HepG2 (cell line): ENCODE measurements around the gene CPOX.

Experiments
- AHDC1 ChIP-seq: sonication (generic); formaldehyde crosslinking; IDR thresholded peaks from 2 replicates; pipeline ENCODE4 v1.5.1; 2020; ENCODE audit warnings: mild to moderate bottlenecking, missing genetic modification reagents, borderline replicate concordance
- ATF3 ChIP-seq: sonication (generic); formaldehyde crosslinking; IDR thresholded peaks from 2 replicates; pipeline ENCODE4 v1.4.0; 2020; ENCODE audit warnings: missing genetic modification reagents
- CTCF ChIP-seq: sonication (generic); formaldehyde crosslinking; IDR thresholded peaks from 2 replicates; pipeline ENCODE4 v1.5.0; 2020; ENCODE audit warnings: mild to moderate bottlenecking, missing genetic modification reagents, moderate library complexity
- MXI1 ChIP-seq: IDR thresholded peaks from 3 replicates; pipeline ENCODE4 v1.6.1; 2012; ENCODE audit warnings: low read depth, low read length, inconsistent platforms, borderline replicate concordance
- PCBP2 ChIP-seq: fragments of 200-400 bp; formaldehyde crosslinking; optimal IDR thresholded peaks from 2 replicates; pipeline ENCODE3; 2018; ENCODE audit warnings: low read length, low read depth; ENCODE audit not compliant: poor library complexity, severe bottlenecking
- SETDB1 ChIP-seq: sonication (generic); formaldehyde crosslinking; IDR thresholded peaks from 2 replicates; pipeline ENCODE4 v1.5.1; 2020; ENCODE audit warnings: missing genetic modification reagents, mild to moderate bottlenecking, borderline replicate concordance
- TP53 ChIP-seq: sonication (generic); formaldehyde crosslinking; conservative IDR thresholded peaks from 2 replicates; pipeline ENCODE4 v1.4.0; 2020; ENCODE audit warnings: missing genetic modification reagents
- ZBTB14 ChIP-seq: sonication (generic); formaldehyde crosslinking; IDR thresholded peaks from 2 replicates; pipeline ENCODE4 v1.4.0; 2020; ENCODE audit warnings: missing genetic modification reagents
- ZBTB20 ChIP-seq: sonication (generic); formaldehyde crosslinking; IDR thresholded peaks from 2 replicates; pipeline ENCODE4 v1.8.1; 2023; ENCODE audit warnings: missing genetic modification reagents, low read depth, mild to moderate bottlenecking, borderline replicate concordance
- ZNF24 ChIP-seq: fragments of 450-650 bp; IDR thresholded peaks from 2 replicates; pipeline ENCODE4 v1.6.1; 2017; ENCODE audit warnings: antibody characterized with exemption, mild to moderate bottlenecking
- ZNF263 ChIP-seq: sonication (generic); formaldehyde crosslinking; IDR thresholded peaks from 2 replicates; pipeline ENCODE4 v1.4.0; 2020; ENCODE audit warnings: missing genetic modification reagents
- TF ChIP-seq, protein P1 (sequence below): fragments of 450-650 bp; IDR thresholded peaks from 2 replicates; pipeline ENCODE4 v1.6.1; 2017; ENCODE audit warnings: mild to moderate bottlenecking
- TF ChIP-seq, protein P2 (sequence below): sonication (generic); formaldehyde crosslinking; IDR thresholded peaks from 2 replicates; pipeline ENCODE4 v1.4.0; 2020; ENCODE audit warnings: missing genetic modification reagents, borderline replicate concordance

- TF ChIP-seq ZNF24 (no peak), ZBTB20 (CRISPR knock-in tag) (no peak), TP53 (CRISPR knock-in tag) (no peak), ATF3 (CRISPR knock-in tag) (no peak), PCBP2 (no peak), CTCF (CRISPR knock-in tag) (no peak), ZNF263 (CRISPR knock-in tag) (no peak), SETDB1 (CRISPR knock-in tag) (no peak), ZBTB14 (CRISPR knock-in tag) (no peak), MXI1 (no peak), AHDC1 (CRISPR knock-in tag) (no peak)
- TF ChIP-seq, protein P1, sequence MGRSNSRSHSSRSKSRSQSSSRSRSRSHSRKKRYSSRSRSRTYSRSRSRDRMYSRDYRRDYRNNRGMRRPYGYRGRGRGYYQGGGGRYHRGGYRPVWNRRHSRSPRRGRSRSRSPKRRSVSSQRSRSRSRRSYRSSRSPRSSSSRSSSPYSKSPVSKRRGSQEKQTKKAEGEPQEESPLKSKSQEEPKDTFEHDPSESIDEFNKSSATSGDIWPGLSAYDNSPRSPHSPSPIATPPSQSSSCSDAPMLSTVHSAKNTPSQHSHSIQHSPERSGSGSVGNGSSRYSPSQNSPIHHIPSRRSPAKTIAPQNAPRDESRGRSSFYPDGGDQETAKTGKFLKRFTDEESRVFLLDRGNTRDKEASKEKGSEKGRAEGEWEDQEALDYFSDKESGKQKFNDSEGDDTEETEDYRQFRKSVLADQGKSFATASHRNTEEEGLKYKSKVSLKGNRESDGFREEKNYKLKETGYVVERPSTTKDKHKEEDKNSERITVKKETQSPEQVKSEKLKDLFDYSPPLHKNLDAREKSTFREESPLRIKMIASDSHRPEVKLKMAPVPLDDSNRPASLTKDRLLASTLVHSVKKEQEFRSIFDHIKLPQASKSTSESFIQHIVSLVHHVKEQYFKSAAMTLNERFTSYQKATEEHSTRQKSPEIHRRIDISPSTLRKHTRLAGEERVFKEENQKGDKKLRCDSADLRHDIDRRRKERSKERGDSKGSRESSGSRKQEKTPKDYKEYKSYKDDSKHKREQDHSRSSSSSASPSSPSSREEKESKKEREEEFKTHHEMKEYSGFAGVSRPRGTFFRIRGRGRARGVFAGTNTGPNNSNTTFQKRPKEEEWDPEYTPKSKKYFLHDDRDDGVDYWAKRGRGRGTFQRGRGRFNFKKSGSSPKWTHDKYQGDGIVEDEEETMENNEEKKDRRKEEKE, result no peak
- TF ChIP-seq, protein P2, sequence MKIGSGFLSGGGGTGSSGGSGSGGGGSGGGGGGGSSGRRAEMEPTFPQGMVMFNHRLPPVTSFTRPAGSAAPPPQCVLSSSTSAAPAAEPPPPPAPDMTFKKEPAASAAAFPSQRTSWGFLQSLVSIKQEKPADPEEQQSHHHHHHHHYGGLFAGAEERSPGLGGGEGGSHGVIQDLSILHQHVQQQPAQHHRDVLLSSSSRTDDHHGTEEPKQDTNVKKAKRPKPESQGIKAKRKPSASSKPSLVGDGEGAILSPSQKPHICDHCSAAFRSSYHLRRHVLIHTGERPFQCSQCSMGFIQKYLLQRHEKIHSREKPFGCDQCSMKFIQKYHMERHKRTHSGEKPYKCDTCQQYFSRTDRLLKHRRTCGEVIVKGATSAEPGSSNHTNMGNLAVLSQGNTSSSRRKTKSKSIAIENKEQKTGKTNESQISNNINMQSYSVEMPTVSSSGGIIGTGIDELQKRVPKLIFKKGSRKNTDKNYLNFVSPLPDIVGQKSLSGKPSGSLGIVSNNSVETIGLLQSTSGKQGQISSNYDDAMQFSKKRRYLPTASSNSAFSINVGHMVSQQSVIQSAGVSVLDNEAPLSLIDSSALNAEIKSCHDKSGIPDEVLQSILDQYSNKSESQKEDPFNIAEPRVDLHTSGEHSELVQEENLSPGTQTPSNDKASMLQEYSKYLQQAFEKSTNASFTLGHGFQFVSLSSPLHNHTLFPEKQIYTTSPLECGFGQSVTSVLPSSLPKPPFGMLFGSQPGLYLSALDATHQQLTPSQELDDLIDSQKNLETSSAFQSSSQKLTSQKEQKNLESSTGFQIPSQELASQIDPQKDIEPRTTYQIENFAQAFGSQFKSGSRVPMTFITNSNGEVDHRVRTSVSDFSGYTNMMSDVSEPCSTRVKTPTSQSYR (CRISPR knock-in tag), result no peak
These were observed 35.1 kb downstream of the CPOX start for GRCh38 chr3:98558100-98558827.
